Progenitor cell of endocrine pancreas (in vitro differentiated cells): ENCODE results near the gene IGF2BP3. TPM values are rescaled to one million over a fixed set of nuclear protein-coding genes. Genes with fewer than 3 reads are reported as not detected.
"Not testable (repeated sequence)": the region's sequence is repeated elsewhere in the genome, so short reads cannot be mapped to it uniquely, and the experiment has no call there.

ENCODE experiments used
- DNase-seq: peaks from one replicate; pipeline ENCODE4 v3.0.0; 2021; ENCODE audit warnings: low spot score; ENCODE audit not compliant: unreplicated experiment
- H3K27ac Mint-ChIP-seq: 2 replicates; pipeline ENCODE4 v1.8.0; 2021; ENCODE audit warnings: mild to moderate bottlenecking, moderate library complexity, mixed read lengths
- H3K27me3 Mint-ChIP-seq: 2 replicates; pipeline ENCODE4 v1.8.0; 2021; ENCODE audit warnings: mixed read lengths
- H3K36me3 Mint-ChIP-seq: 2 replicates; pipeline ENCODE4 v1.8.0; 2022; ENCODE audit warnings: mixed read lengths; ENCODE audit not compliant: insufficient read depth
- H3K4me1 Mint-ChIP-seq: 2 replicates; pipeline ENCODE4 v1.8.0; 2021; ENCODE audit warnings: low read depth, mixed read lengths
- H3K4me3 Mint-ChIP-seq: 2 replicates; pipeline ENCODE4 v1.8.0; 2021; ENCODE audit warnings: low read depth, mild to moderate bottlenecking, moderate library complexity, mixed read lengths
- H3K9me3 Mint-ChIP-seq: 2 replicates; pipeline ENCODE4 v1.8.0; 2021; ENCODE audit warnings: low read depth, mixed read lengths
- long read RNA-seq: library from polyadenylated mRNA; unstranded; transcript quantifications from one replicate; pipeline ENCODE4 v2.0.0, GENCODE V29; 2020
- total RNA-seq: library from RNA; stranded (reverse); gene quantifications from 2 replicates; pipeline ENCODE4 v1.2.1, GENCODE V29; 2021
- TF ChIP-seq, protein P1 (sequence below): fragments of 200-600 bp; sonication (generic); IDR thresholded peaks from one replicate; pipeline ENCODE4 v1.5.0; 2021; ENCODE audit warnings: antibody characterized with exemption, mild to moderate bottlenecking; ENCODE audit not compliant: unreplicated experiment

Gene IGF2BP3
- total RNA-seq: 96.9 and 107 TPM in 2 replicates
- long read RNA-seq, full-length matches to known transcripts: 216 of 365 reads
- long read RNA-seq, partial matches to known transcripts: 89 of 365 reads
- long read RNA-seq, other reads (novel, unspliced or antisense): 60 of 365 reads

GRCh38 chr7:23470330-23471105 lies at the start of gene IGF2BP3:
IGF2BP3 (minus strand) TSS chr7:23470491; CDS start chr7:23470110, 381 bp downstream.
- peak within 1 kb of the TSS; percentile 98 for H3K27ac Mint-ChIP-seq
- H3K27me3 Mint-ChIP-seq: no peaks in the 10 kb centered on the region
- H3K9me3 Mint-ChIP-seq: no peaks in the 10 kb centered on the region
- peaks cover 35% of the 10 kb centered on the region for H3K4me1 Mint-ChIP-seq
- H3K4me3 Mint-ChIP-seq: peak within 1 kb of the TSS; percentile 95
- TF ChIP-seq, protein P1, sequence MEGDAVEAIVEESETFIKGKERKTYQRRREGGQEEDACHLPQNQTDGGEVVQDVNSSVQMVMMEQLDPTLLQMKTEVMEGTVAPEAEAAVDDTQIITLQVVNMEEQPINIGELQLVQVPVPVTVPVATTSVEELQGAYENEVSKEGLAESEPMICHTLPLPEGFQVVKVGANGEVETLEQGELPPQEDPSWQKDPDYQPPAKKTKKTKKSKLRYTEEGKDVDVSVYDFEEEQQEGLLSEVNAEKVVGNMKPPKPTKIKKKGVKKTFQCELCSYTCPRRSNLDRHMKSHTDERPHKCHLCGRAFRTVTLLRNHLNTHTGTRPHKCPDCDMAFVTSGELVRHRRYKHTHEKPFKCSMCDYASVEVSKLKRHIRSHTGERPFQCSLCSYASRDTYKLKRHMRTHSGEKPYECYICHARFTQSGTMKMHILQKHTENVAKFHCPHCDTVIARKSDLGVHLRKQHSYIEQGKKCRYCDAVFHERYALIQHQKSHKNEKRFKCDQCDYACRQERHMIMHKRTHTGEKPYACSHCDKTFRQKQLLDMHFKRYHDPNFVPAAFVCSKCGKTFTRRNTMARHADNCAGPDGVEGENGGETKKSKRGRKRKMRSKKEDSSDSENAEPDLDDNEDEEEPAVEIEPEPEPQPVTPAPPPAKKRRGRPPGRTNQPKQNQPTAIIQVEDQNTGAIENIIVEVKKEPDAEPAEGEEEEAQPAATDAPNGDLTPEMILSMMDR: no peak
- DNase-seq: peak; percentile 60
- no peaks in the 10 kb centered on the region for H3K36me3 Mint-ChIP-seq

DNA sequence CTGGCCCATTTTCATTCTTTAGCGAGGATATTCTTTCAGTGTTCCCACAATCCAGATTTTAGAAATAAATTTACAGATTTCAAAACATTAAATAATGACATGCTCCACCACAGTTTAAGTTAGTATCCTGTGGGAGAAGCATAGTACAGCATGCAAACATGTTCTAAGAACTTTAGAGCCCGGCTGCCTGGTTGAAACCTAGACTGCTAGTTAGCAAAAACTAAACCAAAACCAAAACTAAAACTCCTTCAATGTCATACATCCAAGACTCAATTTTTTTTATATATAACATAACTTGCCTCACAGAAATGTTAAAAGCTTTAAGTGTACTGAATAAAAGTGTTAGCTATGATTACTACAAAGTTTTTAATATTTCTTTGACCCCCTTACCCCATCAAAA lies 44.5 kb upstream of the IGF2BP3 start:
- no peaks in the 10 kb centered on the region for H3K27me3 Mint-ChIP-seq
- no peak for DNase-seq
- H3K27ac Mint-ChIP-seq: no peak overlapping the region
- TF ChIP-seq, protein P1: no peak
- H3K9me3 Mint-ChIP-seq: peaks cover 2% of the 10 kb centered on the region
- H3K4me3 Mint-ChIP-seq: no peak overlapping the region
- peaks cover 1% of the 10 kb centered on the region for H3K4me1 Mint-ChIP-seq
- peaks cover 56% of the 10 kb centered on the region for H3K36me3 Mint-ChIP-seq

DNA sequence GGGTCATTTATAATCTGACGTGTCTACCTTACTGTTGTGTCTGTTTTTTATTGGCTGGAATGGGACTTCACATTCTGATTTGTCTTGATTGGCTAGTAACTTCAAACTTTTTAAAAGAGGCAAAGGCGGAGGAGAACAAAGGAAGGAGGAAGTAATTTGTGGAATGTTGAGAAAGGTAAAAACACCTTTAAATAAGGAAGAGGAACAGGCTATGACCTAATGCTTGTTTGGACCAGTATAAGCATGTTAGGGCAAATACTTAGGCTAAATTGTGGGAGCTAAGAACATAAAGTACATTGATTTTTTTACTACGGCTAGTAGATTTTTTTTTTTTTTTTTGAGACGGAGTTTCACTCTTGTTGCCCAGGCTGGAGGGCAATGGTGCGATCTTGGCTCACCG lies 43.5 kb upstream of the IGF2BP3 start:
- DNase-seq, H3K4me3 Mint-ChIP-seq, H3K9me3 Mint-ChIP-seq, H3K4me1 Mint-ChIP-seq, H3K27me3 Mint-ChIP-seq: not testable (repeated sequence)
- H3K36me3 Mint-ChIP-seq: peaks cover 56% of the 10 kb centered on the region
- H3K27ac Mint-ChIP-seq: peak overlapping the region; percentile 43

- H3K4me1 Mint-ChIP-seq: peaks cover 10% of the 10 kb centered on the region
- peaks cover 5% of the 10 kb centered on the region for H3K36me3 Mint-ChIP-seq
- TF ChIP-seq, protein P1: no peak
- H3K9me3 Mint-ChIP-seq: no peaks in the 10 kb centered on the region
- no peak overlapping the region for H3K4me3 Mint-ChIP-seq
- DNase-seq: no peak
- no peaks in the 10 kb centered on the region for H3K27me3 Mint-ChIP-seq
- no peak overlapping the region for H3K27ac Mint-ChIP-seq
Measured at GRCh38 chr7:23494009-23494408, 23.7 kb upstream of the IGF2BP3 start.

GRCh38 chr7:23491502-23491901 lies 21.2 kb upstream of the IGF2BP3 start:
- Mint-ChIP-seq H3K36me3 (peaks cover 2% of the 10 kb centered on the region), H3K4me1 (peaks cover 2% of the 10 kb centered on the region), H3K27me3 (no peaks in the 10 kb centered on the region), H3K9me3 (no peaks in the 10 kb centered on the region), H3K27ac (no peak overlapping the region), H3K4me3 (no peak overlapping the region)
- TF ChIP-seq, protein P1: no peak
- DNase-seq: no peak
